GM12892 (cell line): ENCODE data around the gene GFRA1.

Source experiments
- POLR2A ChIP-seq: IDR thresholded peaks from 2 replicates; pipeline ENCODE4 v1.6.1; 2011; ENCODE audit warnings: low read depth, low read length, control low read depth
- POLR2AphosphoS5 ChIP-seq: IDR thresholded peaks from 2 replicates; pipeline ENCODE4 v1.6.1; 2011; ENCODE audit warnings: low read depth, low read length, control low read depth

- TF ChIP-seq POLR2A (no peak), POLR2AphosphoS5 (no peak)
These were observed 190.2 kb downstream of the GFRA1 start for GRCh38 chr10:116082762-116083161.
